Fibroblast of peridontal ligament (primary cell): ENCODE measurements around the gene RAB11FIP4.

ENCODE experiments used
- DNase-seq: peaks from one replicate; pipeline ENCODE4 v3.0.0-alpha.2; 2010; ENCODE audit errors: extremely low read depth

Gene RAB11FIP4

DNA sequence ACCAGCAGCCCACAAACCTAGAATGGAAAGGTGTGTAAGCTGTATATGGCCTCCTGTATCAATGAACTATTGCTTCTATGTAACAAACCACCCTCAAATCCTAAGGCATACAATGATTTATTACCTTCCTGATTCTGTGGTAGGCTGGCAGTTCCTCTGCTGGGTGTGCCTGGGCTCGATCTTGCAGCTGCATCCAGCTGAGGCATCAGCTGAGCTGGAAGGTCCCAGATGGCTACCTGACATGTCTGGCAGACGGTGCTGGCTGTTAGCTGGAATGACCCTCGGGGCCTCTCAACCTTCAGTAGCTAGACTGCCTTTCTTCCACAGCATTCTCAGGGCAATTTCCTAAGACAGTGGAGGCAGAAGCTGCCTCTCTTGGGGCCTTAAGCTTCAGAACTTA, 152.7 kb downstream of the RAB11FIP4 start:
- no peak for DNase-seq

DNA sequence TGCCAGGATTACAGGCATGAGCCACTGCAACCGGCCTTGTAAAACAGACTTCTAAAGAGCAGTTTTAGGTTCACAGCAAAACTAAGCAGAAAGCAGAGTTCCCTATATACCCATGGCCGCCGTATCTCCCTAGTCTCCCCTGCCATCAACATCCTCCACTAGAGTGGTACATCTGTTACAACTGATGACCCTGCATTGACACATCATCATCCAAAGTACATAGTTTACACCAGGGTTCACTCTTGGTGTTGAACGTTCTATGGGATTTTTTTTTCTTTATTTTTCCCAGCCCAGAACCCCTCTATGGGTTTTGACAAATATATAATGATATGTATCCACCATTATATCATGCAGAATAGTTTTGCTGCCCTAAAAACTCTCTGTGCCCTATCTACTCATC, 155.2 kb downstream of the RAB11FIP4 start:
- DNase-seq = no peak

DNA sequence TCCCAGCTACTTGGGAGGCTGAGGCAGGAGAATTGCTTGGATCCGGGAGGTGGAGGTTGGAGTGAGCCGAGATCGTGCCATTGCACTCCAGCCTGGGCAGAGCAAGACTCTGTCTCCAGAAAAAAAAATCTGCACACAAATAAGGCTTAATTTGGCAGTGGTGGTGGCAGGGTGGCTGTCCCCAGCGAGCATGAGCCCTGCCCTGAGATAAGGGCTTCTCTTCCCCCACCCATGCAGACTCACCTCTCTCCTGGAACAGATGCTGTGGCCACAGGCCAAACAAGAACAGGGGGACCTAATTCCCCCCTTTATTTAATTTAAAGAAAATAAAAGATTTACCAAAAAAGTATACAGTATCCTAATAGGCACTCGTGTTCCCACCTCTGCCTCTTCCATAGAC, 157.2 kb downstream of the RAB11FIP4 start:
- DNase-seq = no peak

DNA sequence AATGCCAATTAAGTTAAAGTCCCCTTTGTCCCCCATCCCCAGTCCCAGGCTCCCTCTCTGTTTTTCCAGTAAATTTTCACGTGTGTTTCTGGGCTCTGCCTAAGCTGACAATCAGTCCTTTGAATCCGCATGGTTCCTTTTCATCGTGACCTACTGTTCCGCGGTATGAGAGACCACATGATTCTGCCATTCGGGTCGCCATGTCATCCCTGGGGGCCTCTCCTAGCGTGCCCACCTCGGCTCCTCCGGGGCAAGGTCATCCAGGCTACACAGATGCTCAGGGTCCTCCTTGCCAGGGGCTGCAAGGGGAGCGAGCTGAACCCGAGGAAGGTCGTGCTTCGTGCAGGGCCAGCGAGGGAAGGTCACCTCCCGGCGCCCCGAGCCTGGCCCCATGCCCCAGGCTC, 157.6 kb downstream of the RAB11FIP4 start:
- DNase-seq = no peak

DNA sequence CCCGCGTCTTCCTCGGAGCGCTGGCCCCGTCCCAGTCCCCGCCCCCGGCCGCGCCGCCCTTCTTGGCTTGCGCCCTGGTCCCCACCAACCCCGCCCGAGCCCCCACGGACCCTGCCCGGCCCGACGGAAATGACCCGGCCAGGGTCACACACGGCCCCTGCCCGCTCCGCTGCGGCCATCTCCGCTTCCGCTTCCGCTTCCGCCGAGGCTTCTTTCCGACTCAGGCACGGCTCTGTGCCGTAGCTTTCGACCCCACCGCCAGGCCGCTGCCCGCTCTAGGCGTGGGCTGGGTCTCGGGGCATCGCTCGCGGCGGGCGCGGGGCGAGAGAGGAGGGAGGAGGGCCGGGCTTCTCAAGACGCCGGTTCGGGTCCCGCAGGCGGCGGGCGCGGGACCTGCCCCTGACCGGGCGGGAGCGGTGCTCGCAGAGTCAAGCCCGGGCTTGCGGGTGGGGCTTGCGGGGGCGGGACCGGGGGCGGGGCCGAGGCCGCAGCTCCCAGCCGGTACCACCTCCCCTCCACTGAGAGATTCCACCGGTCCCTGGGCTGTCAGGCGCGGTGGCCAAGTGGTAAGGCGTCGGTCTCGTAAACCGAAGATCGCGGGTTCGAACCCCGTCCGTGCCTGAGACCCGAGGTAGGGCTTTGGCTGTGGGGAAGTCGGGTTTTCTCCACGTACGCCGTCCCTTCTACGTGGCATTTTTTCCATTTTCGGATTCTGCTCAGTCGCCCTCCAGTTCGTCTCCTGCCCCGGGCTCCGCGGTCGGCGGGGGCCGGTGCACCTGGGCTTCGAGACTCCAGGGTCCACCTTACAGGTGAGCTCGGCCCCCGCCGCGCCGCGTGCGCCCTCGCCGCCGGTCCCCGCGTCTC, 158.3 kb downstream of the RAB11FIP4 start:
- DNase-seq = peak; percentile 93

DNA sequence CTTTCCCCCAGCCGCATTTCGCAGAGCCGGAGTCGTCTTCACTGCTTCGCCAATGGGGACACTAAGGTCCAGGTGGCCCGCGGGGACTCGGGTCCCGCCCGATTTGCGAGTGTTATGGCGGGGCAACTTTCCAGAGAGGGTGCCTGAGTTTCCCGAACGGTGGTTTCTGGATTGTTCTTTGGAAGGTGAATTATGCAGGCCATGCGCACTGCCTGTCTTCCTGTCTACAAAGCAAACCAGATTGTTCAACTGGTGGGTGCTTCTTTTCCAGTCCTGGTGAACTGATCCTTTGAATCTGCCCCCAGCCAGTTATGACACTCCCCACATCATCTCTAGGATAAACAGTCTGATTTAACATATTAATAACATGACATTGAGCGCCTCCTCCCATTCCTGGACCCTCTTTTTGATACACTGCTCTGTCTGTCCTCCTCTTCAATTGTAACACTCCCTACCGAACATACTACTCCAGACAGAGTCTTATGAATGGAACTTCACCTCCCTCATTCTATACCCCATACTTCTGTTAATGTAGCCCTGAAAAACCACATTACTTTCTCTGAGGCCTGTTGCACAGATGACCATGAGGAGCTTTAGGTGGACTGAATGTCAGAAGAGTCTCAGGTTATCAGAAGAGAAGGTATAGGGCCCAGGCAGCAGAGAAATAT, 159.0 kb downstream of the RAB11FIP4 start:
- peak; percentile 47 for DNase-seq

DNA sequence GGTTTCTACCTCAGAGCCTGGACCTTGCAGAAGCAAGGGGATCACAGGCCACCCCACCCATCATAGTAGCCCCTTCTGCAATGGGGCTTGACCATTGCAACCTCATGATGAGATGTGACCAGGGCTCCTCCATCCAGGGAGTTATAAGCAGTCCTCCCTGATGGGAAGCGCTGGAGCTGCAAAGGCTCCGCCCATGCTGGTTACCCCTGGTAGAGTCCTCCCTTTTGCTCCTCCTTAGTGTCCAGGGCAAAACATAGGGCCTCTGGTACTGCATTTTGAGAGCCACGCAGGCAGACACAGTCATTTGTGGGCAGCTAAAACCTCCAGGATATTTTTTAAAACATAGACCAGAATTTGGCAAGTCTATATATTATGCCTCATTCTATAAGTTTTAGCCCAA, 161.1 kb downstream of the RAB11FIP4 start:
- DNase-seq = no peak

DNA sequence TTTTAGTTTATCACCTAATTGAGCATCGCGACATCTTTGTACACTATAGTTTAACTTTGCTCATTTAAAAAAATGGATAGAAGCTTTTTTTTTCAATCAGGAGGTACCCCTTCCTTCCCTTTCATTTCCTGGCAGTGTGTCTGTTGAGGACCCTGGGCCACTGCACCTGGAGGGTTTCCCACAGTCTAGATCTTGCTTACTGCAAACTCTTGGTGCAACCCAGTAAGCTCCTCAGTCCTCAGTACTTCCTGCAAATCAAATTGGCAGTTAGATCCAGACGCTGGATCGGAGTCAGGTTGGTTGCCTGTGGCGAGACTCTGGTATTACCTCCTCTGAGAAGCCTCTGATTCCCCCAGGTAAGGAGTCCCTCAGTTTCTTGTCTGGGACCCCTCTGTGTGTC, 162.0 kb downstream of the RAB11FIP4 start:
- DNase-seq = no peak

DNA sequence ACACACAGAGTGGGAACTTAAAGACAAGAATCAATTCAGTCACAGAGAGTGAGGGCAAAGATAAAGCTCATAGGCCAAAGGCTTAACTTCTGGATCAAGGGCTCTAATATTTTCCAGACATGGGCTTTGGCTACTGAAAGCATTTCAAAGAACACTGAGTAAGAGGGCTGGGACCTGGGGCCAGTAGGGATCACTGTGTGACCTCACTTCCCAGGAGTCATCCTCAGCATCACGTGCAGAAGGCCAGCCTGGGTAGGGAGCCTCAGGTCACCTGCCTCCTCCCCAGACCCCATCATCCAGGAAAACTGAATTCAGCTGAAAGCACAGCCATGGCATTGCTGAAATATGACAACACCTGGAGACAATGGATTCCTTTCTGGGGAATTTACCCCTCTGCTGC, 163.5 kb downstream of the RAB11FIP4 start:
- peak; percentile 29 for DNase-seq

DNA sequence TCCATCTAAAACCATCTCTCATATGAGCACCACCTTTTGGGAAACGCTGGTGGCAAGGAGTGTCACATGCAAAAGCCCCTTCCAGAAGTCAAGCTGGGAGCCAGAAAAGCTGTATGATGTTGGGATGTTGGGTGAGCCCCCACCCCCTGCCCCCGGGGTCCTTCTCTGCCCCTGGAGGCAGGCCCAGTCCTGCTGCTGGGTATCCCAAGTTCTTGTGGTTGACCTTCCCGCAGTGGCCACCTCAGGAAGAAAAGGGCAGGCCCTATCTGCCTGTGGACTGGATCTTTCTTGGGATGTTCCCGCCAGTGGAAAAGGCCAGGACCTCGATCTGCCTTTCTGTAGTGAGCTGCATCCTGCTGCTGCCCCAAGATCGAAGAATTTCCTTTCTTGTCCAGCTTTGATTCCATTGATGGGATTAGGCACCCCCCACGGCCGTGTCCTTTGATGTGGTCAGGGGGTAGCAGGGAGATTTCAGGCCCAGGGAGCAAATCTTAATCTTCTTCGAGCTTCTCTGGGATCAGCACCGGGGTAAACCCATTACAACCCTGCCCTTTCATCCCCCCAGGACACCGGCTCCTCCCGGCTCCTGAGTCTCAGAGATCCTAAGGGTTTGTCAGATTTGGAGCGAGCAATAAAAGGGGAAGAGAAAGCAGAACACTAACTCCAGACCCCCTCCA, 165.6 kb downstream of the RAB11FIP4 start:
- no peak for DNase-seq

DNA sequence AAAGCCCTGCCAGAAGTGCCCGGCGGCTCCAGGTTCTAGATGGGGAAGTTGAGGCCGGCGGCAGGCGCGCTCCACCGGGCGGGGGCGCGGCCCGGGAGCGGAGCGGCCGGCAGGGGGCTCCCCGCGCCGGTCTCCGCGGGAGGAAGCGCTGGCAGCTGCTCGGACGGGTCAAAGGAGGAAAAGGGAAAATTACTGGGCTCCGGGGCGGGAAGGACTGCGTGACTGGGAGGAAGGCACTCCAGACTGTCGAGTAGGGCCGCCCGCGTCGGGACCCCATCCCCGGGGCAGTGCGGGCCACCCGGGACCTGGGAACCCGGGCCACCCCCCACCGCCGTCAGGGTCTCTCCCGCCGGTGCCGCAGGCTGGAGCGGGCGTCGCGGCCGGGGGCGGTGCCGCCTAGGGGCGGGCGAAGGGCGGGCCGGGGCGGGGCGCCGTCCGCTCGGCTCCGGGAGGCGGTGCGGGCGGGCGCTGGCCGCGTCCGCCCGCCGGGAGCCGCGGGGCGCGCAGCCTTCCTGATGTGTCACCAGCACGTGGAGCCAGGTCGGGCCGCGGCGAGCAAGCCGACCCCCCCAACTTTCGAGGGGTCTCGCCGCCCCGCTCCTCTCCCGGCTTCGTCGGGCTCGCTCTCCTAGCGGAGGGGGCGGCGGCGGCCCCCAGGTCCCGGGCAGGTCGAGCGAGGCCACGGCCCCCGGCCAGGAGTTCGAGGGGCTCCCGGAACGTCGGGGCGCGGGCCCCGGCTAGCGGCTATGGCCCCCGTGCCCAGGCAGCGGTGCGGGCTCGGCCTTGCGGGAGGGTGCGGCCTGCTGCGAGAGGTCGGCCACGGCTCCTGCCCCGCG, 167.5 kb downstream of the RAB11FIP4 start:
- peak; percentile 78 for DNase-seq

DNA sequence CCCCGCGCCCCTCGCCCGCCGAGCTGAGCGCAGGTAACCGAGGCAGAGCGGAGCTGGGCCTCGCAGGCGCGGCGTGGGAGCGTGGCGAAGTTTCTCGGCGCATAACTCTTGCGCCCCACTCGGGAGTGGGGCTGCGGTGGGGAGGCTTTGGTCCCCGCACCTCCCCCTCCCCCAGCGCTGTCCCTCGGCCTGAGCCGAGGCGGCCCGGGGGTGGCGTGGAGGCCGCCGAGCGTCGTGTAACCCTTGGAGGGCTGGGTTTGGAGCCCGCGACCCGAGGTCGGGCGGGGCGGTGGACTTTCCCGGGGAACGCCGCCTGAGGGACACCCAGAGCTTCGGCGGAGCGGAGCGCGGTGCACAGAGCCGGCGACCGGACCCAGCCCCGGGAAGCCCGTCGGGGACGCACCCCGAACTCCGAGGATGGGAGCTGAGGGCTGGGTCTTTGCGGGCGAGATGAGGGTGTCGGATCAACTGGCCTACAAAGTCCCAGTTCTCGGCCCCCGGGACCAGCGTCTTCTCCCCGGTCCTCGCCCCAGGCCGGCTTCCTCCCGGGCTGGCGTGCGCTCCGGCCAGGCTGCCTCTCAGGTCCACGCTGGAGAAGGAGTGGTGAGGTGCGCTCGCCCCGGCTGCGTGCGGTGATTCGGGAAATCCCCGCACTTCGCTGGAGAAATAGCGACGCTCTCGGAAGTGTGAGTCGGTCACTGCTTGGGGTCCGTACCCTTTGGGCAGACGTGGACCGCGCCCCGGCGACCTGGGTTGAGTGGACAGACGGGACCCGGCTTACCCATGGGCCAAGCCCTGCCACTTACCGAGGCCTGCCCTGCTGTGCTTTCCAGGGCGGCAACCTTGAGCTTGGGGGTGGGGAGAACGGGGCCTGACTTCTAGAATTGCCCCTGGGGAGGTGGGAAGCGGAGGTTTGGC, 168.4 kb downstream of the RAB11FIP4 start:
- no peak for DNase-seq

DNA sequence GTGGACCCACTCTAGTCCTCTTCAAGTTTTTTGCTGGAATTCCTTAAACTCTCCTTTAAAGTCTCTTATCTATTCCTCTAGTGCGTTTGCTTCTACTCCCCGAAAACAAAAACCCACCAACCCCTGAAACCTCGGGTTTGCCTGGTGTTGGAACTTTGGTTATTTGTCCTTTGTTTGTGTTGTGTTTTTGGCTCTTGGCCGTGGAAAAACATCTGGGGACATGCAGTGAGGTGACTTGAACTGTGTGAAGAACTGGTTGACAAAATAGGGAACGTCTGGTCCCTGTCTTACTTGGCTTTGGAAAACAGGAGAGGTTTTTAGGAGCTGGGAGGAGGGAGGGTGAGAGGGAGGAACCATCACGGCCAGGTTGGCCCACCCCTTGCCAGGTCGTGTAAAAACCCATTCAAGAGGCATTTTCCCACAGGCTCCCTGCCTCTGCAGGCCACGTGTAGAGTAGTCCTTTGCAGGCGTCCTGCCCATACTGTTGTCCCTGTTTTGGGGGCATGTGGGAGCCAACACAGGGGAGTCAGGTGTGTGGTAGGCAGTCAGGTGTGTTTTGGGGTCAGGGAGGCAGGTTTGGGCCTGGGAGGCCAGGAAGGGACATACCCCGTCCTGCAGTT, 169.3 kb downstream of the RAB11FIP4 start:
- DNase-seq = no peak

DNA sequence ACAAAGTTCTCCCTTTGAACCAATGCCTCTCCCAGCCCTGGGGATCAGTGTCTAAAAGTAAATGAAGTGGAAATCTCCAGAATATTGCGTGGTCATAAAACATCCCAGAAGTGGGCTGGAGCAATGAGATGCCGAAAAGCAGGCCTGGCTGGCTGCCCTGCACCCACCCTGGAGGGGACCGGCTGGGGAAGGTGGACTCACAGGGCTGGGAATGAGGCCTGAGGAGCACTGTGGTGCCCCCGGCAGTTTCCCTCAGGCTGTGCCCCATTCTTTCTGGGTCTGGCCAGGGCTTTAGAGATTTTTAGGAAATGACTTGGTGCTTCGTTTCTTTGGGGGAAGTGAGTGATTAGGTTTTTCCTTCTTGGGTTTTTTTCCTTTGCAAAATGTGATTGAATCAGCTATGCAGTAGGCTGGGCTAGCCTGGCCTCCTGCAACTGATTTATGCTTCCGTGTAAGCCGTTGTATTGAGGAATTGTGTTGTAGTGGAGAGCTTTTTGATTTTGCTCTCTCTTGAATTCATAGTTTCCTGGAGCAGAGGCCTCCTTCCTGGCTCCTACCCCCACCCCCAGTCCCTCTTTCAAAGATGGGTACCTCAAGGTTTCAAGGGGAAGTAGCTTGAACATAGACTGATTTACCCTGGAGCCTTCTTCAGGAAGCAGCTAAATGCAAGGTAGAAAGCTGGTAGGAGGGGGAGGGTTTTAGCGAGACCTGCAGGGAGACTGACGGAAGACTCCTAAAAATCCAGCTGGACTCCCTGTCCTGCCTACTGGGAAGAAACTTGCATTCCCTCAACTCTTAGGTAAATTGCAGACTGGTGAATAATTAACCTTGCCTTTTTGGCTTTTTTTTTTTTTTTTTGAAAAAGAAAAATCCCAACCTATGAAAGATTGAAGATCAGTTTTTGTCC, 170.2 kb downstream of the RAB11FIP4 start:
- DNase-seq = peak; percentile 81

DNA sequence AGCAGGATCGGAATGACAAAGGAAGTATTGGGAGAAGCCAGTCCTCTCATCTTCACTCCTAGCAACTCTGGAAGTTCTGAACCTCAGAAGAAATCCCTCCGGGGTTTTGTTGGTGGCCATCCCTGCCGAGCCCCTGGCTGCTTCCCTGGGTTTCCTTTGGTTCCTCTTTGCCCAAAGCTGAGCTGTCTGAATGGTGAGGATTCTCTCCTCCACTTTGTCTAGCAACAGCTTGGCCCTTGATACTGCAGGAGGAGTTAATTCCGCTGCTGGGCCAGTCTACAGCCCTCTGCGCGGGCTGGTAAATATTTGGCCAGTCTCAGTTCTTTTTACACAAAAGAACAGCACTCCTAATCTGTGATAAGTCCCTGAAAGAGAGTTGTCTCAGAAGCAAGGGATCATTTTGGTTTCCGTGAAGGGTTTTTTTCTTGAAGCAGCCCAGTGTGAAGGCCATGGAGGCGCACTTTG, 170.9 kb downstream of the RAB11FIP4 start:
- no peak for DNase-seq

DNA sequence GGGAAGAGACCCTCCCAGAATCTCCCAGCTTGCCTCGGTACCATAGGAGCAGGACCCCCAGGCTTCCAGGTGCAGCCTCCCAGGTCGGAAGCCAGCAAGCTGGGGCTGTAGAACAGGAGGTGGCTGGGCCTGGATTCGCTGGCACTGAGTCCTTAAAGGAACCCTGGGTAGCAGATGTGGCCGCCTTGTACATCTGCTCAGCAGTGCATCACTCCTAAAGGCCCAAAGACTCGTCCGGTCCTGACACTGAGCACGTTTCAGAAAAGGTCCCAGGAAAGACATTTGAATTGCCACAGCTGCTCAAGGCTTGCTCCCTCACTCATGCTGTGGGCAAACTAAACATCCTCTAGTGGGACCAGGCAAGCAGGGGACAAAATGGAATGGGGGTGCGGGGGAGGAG, 172.8 kb downstream of the RAB11FIP4 start:
- no peak for DNase-seq

DNA sequence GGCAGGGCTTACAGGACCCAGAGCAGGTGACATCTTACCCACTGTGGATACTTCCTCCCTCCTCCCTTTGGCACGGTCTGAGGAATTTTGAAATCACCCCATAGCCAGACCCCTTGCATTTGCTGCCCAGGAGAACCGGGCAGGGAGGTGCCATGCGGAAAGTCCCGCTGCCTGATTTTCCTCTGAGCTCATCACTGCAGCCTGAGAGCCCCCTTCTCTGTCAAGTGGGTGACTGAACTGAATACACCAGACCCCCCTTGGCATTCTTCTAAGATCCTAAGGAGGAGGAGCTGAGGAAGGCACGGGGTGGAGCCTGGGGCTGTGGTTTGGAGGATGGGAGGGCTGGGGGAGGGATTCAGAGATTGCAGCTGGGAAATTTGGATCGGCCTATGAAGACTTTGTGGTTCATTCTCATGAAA, 173.4 kb downstream of the RAB11FIP4 start:
- peak; percentile 86 for DNase-seq

DNA sequence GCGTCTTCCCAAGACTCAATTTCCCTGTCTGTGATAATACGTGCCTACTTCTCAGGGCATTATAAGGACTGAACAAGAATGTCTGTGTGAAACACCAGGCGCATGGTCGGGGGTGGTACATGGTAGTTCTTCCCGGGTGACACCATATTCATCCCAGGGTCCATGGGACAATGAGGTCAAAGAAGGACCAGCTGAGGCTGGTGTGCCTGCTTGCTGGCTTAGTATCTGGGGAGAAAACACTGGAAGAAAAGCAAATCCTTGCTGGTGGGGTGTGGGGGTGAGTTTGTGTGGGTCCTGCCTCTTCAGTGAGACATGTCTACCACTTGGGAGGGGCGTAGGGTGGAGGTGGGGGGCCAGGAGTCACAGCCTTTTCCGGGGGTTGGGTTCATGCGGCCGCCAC, 174.2 kb downstream of the RAB11FIP4 start:
- DNase-seq = no peak
